Trophoblast cell (in vitro differentiated cells and primary cell): ENCODE data around the gene KAT2A.

Source experiments
- DNase-seq, 2 donors: peaks; one replicate each; pipeline ENCODE4 v3.0.0-alpha.2; 2016
- H2AFZ ChIP-seq: 2 replicates; pipeline ENCODE4 v1.6.1; 2013; ENCODE audit warnings: low read length, moderate library complexity, mild to moderate bottlenecking; ENCODE audit not compliant: insufficient read depth, poor library complexity
- H2AK5ac ChIP-seq: 2 replicates; pipeline ENCODE4 v1.6.1; 2013; ENCODE audit warnings: mild to moderate bottlenecking, low read length
- H2BK120ac ChIP-seq: 2 replicates; pipeline ENCODE4 v1.6.1; 2013; ENCODE audit warnings: low read length, mild to moderate bottlenecking, moderate library complexity; ENCODE audit not compliant: insufficient read depth, poor library complexity
- H2BK12ac ChIP-seq: 2 replicates; pipeline ENCODE4 v1.6.1; 2013; ENCODE audit warnings: mild to moderate bottlenecking, low read length, moderate library complexity
- H2BK5ac ChIP-seq: 2 replicates; pipeline ENCODE4 v1.6.1; 2013; ENCODE audit warnings: low read length, low read depth, moderate library complexity, mild to moderate bottlenecking; ENCODE audit not compliant: poor library complexity
- H3K14ac ChIP-seq: 2 replicates; pipeline ENCODE4 v1.6.1; 2013; ENCODE audit warnings: mild to moderate bottlenecking, low read length
- H3K18ac ChIP-seq: 2 replicates; pipeline ENCODE4 v1.6.1; 2013; ENCODE audit warnings: mild to moderate bottlenecking, low read length
- H3K23ac ChIP-seq: 2 replicates; pipeline ENCODE4 v1.6.1; 2013; ENCODE audit warnings: low read length
- H3K27ac ChIP-seq: 2 replicates; pipeline ENCODE4 v1.5.1; 2013; ENCODE audit warnings: low read depth, mild to moderate bottlenecking, inconsistent platforms, low read length, moderate library complexity
- H3K27me3 ChIP-seq: 2 replicates; pipeline ENCODE4 v1.6.1; 2013; ENCODE audit warnings: inconsistent platforms, mild to moderate bottlenecking, low read length, moderate library complexity; ENCODE audit not compliant: insufficient read depth
- H3K36me3 ChIP-seq, 2 experiments: 1 replicate in 1 of 2; 2 replicates in 1 of 2; pipeline ENCODE4 v1.6.1; 2013; ENCODE audit warnings: low read length in 2 of 2, mild to moderate bottlenecking in 2 of 2, moderate library complexity in 1 of 2; ENCODE audit not compliant: insufficient read depth in 2 of 2, control insufficient read depth in 1 of 2
- H3K4ac ChIP-seq: 2 replicates; pipeline ENCODE4 v1.6.1; 2013; ENCODE audit warnings: low read depth, mild to moderate bottlenecking, low read length, moderate library complexity
- H3K4me1 ChIP-seq, 2 experiments: 1 replicate in 1 of 2; 2 replicates in 1 of 2; pipeline ENCODE4 v1.6.1; 2013; ENCODE audit warnings: low read length in 2 of 2, mild to moderate bottlenecking in 2 of 2, moderate library complexity in 1 of 2; ENCODE audit not compliant: insufficient read depth in 2 of 2, control insufficient read depth in 1 of 2
- H3K4me2 ChIP-seq: 2 replicates; pipeline ENCODE4 v1.6.1; 2013; ENCODE audit warnings: inconsistent platforms, mild to moderate bottlenecking, low read length, moderate library complexity
- H3K4me3 ChIP-seq: 2 replicates; pipeline ENCODE4 v1.5.1; 2013; ENCODE audit warnings: mild to moderate bottlenecking, low read depth, low read length, inconsistent platforms
- H3K79me1 ChIP-seq: one replicate; pipeline ENCODE4 v1.6.1; 2013; ENCODE audit warnings: low read length
- H3K79me2 ChIP-seq: 2 replicates; pipeline ENCODE4 v1.6.1; 2013; ENCODE audit warnings: low read length, mild to moderate bottlenecking; ENCODE audit not compliant: control insufficient read depth, insufficient read depth, poor library complexity
- H3K9ac ChIP-seq: 2 replicates; pipeline ENCODE4 v1.6.1; 2013; ENCODE audit warnings: mild to moderate bottlenecking, low read length
- H3K9me3 ChIP-seq: 2 replicates; pipeline ENCODE4 v1.6.1; 2013; ENCODE audit warnings: low read depth, mild to moderate bottlenecking, control low read depth, inconsistent platforms, low read length; ENCODE audit not compliant: insufficient read depth
- H4K12ac ChIP-seq: 2 replicates; pipeline ENCODE4 v1.6.1; 2013; ENCODE audit warnings: low read depth, mild to moderate bottlenecking, low read length, moderate library complexity
- H4K8ac ChIP-seq: 2 replicates; pipeline ENCODE4 v1.6.1; 2013; ENCODE audit warnings: low read depth, mild to moderate bottlenecking, low read length, moderate library complexity
- H4K91ac ChIP-seq: one replicate; pipeline ENCODE4 v1.6.1; 2013; ENCODE audit warnings: low read depth, mild to moderate bottlenecking, low read length, moderate library complexity
- WGBS: extraction: QIAGEN DNeasy Blood & Tissue Kit; methylation state at CpG from one replicate; pipeline ENCODE4 v1.1.7; 2013; ENCODE audit warnings: missing lambda C conversion rate; ENCODE audit not compliant: insufficient read length, insufficient coverage; ENCODE audit errors: extremely low coverage; 5-methylcytosine and 5-hydroxymethylcytosine counted together

KAT2A gene

DNA sequence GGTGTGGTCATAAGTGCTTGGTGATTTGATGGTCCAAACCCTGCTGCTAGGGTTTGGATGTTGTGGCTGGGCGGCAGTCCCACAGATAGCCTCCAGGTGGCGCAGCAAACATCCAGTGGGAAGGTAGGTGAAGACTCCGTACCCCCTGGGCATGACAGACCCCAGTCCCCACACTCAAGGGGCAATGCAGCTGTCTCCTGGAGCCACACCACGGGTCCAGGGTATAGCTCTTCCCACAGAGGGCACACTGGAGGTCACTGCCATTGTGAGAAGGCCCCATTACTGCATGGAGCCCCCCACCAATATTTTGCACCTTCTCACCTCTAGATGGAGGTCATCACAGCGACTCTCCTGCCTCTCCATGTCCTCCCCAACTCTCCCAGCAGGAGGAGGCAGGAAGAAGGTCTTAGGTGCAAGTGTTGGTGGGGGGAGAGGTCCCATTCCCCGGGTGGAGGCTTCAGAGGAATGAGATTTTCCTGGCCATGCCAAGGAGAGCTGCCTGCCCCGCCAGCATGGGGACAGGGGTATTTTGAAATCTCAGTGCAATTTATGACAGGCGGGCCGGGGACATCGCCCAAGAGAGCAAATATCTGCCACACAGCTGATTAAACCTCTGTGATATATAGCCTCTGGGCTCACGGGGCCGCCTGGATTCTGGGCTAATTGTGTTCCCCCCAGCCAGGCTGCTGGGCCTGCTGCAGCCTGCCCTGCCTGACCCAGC lies 53.6 kb downstream of the KAT2A start:
- no peak overlapping the region for H2BK5ac ChIP-seq
- H4K8ac ChIP-seq, result no peak overlapping the region
- H3K4me2 ChIP-seq, result no peak overlapping the region
- H3K18ac ChIP-seq, result no peak overlapping the region
- H2AK5ac ChIP-seq, result no peak overlapping the region
- H3K23ac ChIP-seq, result no peak overlapping the region
- no peak overlapping the region for H3K9ac ChIP-seq
- H2AFZ ChIP-seq, result no peak overlapping the region
- H4K12ac ChIP-seq, result no peak overlapping the region
- H3K4ac ChIP-seq, result no peak overlapping the region
- no peaks in the 10 kb centered on the region for H3K36me3 ChIP-seq
- H4K91ac ChIP-seq, result no peak overlapping the region
- H3K4me3 ChIP-seq, result no peak overlapping the region
- no peak overlapping the region for H2BK120ac ChIP-seq
- no peak overlapping the region for H3K14ac ChIP-seq
- DNase-seq, result peak; percentile 50 to 82
- H3K79me2 ChIP-seq, result no peaks in the 10 kb centered on the region
- no peaks in the 10 kb centered on the region for H3K9me3 ChIP-seq
- no peak overlapping the region for H2BK12ac ChIP-seq
- H3K27ac ChIP-seq, result no peak overlapping the region
- H3K27me3 ChIP-seq, result peaks cover 12% of the 10 kb centered on the region
- no CpG with 5 or more reads among the region's 12 CpGs for WGBS
- H3K4me1 ChIP-seq, result no peaks in the 10 kb centered on the region
- no peaks in the 10 kb centered on the region for H3K79me1 ChIP-seq

DNA sequence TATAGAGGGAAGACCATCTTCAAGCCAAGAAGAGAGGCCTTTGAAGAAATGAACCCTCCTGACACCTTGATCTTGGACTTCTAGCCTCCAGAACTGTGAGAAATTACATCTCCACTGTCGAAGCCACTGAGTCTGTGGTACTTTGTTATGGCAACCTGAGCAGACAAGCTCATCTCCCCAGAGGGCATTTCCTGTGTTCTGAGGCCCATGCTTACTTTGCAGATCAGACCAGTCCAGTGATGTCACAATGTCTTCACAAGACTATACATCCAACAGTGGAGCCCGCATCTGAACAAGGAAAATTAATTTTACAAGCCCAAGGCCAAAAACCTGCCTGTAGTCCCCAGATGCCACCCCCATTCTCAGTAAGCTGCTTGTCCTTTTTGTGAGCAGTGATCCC lies 56.0 kb downstream of the KAT2A start:
- Histone ChIP-seq H4K91ac (no peak overlapping the region), H4K8ac (no peak overlapping the region)
- no CpG with 5 or more reads among the region's 2 CpGs for WGBS

More for the DNA sequence above, 56.0 kb downstream of the KAT2A start:
- Histone ChIP-seq H3K27me3 (no peaks in the 10 kb centered on the region), H2BK12ac (no peak overlapping the region), H3K79me2 (no peaks in the 10 kb centered on the region), H3K9me3 (peaks cover 1% of the 10 kb centered on the region), H3K23ac (no peak overlapping the region), H3K36me3 (no peaks in the 10 kb centered on the region), H2AFZ (no peak overlapping the region), H3K27ac (no peak overlapping the region), H3K4me3 (no peak overlapping the region), H3K18ac (no peak overlapping the region), H3K9ac (no peak overlapping the region), H2AK5ac (no peak overlapping the region), H3K14ac (no peak overlapping the region), H4K12ac (no peak overlapping the region), H2BK5ac (no peak overlapping the region), H3K79me1 (no peaks in the 10 kb centered on the region), H3K4me2 (no peak overlapping the region), H3K4ac (no peak overlapping the region), H3K4me1 (no peaks in the 10 kb centered on the region), H2BK120ac (no peak overlapping the region)
- DNase-seq, result peak in 1 of 2 donors; percentile 52
